Brain microvascular endothelial cell (primary cell): ENCODE measurements around the gene CTCFL.

Source experiments
- DNase-seq: peaks from one replicate; pipeline ENCODE4 v3.0.0-alpha.2; 2020
- H3K27ac ChIP-seq: fragments of 250-450 bp; sonication (Bioruptor Pico); 2 replicates; pipeline ENCODE4 v1.5.1; 2020; ENCODE audit warnings: mild to moderate bottlenecking, moderate library complexity
- H3K27me3 ChIP-seq: fragments of 250-450 bp; sonication (Bioruptor Pico); replicated peaks from 2 replicates; pipeline ENCODE4 v1.5.1; 2020; ENCODE audit warnings: mild to moderate bottlenecking
- H3K36me3 ChIP-seq: fragments of 250-450 bp; sonication (Bioruptor Pico); replicated peaks from 2 replicates; pipeline ENCODE4 v1.5.1; 2020; ENCODE audit warnings: mild to moderate bottlenecking
- H3K4me3 ChIP-seq: 2 replicates; pipeline ENCODE4 v1.5.1; 2011; ENCODE audit warnings: low read depth, mild to moderate bottlenecking, control low read depth, low read length, moderate library complexity
- in situ Hi-C: cut with HindIII; loops from 2 replicates; pipeline ENCODE4 v1.10.0; 2017; ENCODE audit warnings: low sequenced_read_pairs, low pct_ligation_motif_present
- TF ChIP-seq, protein P1 (sequence below): IDR thresholded peaks from 2 replicates; pipeline ENCODE4 v1.5.1; 2011; ENCODE audit warnings: low read depth, mild to moderate bottlenecking, moderate library complexity, low read length, control low read depth, inconsistent platforms; ENCODE audit errors: missing control alignments

The CTCFL gene

GRCh38 chr20:57460781-57461465 is 64.0 kb downstream of the CTCFL start:
- no peak for DNase-seq
- Histone ChIP-seq H3K27me3 (no peaks in the 10 kb centered on the region), H3K4me3 (no peak overlapping the region), H3K36me3 (no peaks in the 10 kb centered on the region), H3K27ac (no peak overlapping the region)
- TF ChIP-seq, protein P1, sequence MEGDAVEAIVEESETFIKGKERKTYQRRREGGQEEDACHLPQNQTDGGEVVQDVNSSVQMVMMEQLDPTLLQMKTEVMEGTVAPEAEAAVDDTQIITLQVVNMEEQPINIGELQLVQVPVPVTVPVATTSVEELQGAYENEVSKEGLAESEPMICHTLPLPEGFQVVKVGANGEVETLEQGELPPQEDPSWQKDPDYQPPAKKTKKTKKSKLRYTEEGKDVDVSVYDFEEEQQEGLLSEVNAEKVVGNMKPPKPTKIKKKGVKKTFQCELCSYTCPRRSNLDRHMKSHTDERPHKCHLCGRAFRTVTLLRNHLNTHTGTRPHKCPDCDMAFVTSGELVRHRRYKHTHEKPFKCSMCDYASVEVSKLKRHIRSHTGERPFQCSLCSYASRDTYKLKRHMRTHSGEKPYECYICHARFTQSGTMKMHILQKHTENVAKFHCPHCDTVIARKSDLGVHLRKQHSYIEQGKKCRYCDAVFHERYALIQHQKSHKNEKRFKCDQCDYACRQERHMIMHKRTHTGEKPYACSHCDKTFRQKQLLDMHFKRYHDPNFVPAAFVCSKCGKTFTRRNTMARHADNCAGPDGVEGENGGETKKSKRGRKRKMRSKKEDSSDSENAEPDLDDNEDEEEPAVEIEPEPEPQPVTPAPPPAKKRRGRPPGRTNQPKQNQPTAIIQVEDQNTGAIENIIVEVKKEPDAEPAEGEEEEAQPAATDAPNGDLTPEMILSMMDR: no peak
- in situ Hi-C loops: no loop called here

DNA sequence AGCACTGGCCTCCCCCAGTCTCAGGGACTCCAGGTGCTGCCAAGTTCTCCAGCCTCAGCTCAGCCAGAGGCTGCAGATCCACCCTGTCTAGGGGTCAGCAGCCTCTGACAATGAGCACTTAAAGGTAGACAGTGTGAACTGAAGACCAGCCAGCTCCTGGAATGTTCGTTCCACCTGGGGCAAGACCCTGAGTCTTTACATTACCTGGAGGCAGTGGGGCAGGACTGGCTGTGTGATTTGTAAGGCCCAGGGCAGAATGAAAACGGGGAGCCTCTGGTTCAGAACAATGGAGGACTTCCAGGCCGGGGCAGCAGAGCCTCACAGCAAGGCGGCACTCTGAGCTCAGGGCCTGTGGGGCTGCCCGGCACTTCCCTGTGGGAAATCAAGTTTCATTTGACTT is 65.0 kb downstream of the CTCFL start:
- Histone ChIP-seq H3K4me3 (no peak overlapping the region), H3K36me3 (no peaks in the 10 kb centered on the region), H3K27me3 (no peaks in the 10 kb centered on the region), H3K27ac (no peak overlapping the region)
- in situ Hi-C loops: no loop called here
- DNase-seq: no peak
- TF ChIP-seq, protein P1: no peak

GRCh38 chr20:57459278-57459677 is 65.7 kb downstream of the CTCFL start:
- Histone ChIP-seq H3K27ac (no peak overlapping the region), H3K4me3 (no peak overlapping the region), H3K36me3 (no peaks in the 10 kb centered on the region), H3K27me3 (no peaks in the 10 kb centered on the region)
- in situ Hi-C loops: no loop called here
- TF ChIP-seq, protein P1: no peak
- DNase-seq: no peak

GRCh38 chr20:57458400-57459160 is 66.4 kb downstream of the CTCFL start:
- DNase-seq: no peak
- H3K36me3 ChIP-seq: no peaks in the 10 kb centered on the region
- H3K27ac ChIP-seq: no peak overlapping the region
- no peak overlapping the region for H3K4me3 ChIP-seq
- in situ Hi-C loops: no loop called here
- TF ChIP-seq, protein P1: no peak
- no peaks in the 10 kb centered on the region for H3K27me3 ChIP-seq

GRCh38 chr20:57457243-57458095 is 67.5 kb downstream of the CTCFL start:
- in situ Hi-C loops: no loop called here
- H3K27me3 ChIP-seq: no peaks in the 10 kb centered on the region
- no peak overlapping the region for H3K4me3 ChIP-seq
- no peak overlapping the region for H3K27ac ChIP-seq
- H3K36me3 ChIP-seq: no peaks in the 10 kb centered on the region
- DNase-seq: no peak
- TF ChIP-seq, protein P1: no peak
